GM21717 (cell line): Measurements from ENCODE around the gene BAIAP3.

Experiments
- ATAC-seq: cut with Tn5 transposase; IDR thresholded peaks from one replicate; pipeline ENCODE4 v1.9.1; 2021; ENCODE audit warnings: mild to moderate bottlenecking, moderate library complexity; ENCODE audit not compliant: unreplicated experiment

BAIAP3 gene

DNA sequence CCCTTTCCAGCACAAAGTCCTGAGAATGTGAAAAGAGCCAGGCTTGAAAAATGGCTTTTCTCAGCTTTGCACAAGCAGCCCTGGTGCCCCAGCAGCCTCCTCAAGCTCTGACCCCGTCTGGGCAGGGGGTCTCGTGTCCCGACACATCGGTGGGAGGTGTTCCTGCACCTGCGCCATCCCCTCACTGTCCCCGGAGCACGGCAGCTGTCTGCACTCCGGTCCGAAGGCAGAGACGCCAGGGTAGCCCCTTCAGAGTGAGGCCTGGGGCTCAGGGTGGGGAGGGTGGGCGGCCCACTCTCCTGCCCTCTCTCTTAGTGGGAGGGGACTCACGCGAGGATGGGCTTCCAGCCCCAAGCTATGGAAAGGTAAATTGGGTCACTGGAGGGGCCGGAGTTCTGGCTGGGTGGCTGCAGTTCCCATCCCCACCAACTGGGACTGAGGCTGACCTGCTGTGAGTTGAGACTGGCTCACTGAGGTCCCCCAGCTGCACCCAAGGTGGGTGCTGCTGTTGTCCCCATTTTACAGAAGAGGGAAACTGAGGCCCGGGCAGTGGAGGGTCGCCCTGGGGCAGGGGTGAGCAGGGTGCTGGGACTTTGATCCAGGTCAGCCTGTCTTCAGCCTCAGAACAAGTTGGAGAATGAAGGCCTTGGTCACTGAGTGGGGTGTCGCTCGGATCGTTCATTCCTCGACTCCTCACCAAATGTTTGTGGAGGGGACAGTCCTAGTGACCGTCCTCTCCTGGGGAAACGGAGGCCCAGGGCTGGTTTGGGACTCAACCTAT, 2.3 kb upstream of the BAIAP3 start:
- no peak for ATAC-seq

DNA sequence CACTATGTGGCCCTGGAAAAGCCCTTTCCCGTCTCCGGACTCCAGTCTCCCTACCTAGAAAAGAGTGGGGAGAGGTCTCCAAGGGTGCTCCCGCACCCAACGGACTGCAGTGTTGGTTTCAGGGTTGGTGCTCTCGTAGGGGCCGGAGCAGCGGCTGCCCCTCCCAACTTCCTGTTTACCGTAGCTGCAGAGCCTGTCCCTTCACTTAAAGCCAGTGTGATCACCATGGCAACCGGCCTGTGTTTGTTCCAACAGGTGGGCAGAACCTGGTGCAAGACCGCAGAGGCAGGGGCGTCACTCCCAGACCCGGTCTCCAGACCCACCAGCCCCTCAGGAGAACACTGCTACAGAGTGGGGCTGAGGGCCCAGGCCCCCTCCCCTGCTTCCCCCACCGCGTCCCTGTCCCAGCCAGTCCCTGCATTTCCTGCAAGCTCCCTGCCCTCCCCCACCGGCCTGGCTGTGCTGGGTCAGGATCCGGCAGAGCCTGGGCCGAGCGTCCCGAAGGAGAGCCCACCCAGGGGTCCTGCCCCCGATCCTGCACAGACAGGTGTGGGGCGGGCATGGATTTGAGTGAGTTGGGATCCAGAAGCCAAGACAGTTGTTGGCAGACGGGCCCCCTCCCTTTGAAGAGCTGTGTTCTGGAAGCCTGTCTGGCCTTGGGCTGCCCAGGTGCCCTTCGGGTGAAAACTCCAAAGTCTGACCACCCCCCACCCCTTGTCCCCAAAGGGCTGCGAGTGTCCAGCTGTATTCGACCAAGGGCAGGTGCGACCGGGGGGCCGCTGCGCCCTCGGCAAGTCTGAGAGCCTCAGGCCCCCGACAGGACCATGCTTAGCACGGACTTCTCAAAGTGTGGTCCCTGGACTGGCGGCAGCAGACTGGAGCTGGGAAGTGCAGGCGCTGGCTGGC, 1.5 kb upstream of the BAIAP3 start:
- ATAC-seq, result no peak

DNA sequence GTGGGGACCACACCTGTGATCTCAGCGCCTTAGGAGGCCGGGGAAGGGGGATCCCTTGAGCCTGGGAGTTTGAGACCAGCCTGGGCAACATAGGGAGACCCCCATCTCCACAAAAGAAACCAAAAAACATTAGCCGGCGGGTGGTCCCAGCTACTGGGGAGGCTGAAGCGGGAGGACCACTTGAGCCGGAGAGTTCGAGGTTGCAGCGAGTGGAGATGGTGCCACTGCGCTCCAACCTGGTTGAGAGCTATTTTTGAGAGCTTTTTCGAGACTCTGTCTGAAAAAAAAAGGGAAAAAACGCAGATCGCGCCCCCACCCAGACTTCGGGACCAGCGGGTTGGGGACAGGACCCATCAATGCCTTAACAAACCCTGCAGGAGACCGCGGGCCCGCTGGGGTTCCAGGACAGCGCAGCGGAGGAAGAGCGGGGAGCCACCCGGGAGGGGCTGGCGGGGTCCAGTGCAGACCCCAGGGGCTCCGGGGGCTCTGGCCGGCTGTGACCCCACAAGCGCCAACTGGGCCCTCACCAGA, 762 bp upstream of the BAIAP3 start:
- no peak for ATAC-seq

DNA sequence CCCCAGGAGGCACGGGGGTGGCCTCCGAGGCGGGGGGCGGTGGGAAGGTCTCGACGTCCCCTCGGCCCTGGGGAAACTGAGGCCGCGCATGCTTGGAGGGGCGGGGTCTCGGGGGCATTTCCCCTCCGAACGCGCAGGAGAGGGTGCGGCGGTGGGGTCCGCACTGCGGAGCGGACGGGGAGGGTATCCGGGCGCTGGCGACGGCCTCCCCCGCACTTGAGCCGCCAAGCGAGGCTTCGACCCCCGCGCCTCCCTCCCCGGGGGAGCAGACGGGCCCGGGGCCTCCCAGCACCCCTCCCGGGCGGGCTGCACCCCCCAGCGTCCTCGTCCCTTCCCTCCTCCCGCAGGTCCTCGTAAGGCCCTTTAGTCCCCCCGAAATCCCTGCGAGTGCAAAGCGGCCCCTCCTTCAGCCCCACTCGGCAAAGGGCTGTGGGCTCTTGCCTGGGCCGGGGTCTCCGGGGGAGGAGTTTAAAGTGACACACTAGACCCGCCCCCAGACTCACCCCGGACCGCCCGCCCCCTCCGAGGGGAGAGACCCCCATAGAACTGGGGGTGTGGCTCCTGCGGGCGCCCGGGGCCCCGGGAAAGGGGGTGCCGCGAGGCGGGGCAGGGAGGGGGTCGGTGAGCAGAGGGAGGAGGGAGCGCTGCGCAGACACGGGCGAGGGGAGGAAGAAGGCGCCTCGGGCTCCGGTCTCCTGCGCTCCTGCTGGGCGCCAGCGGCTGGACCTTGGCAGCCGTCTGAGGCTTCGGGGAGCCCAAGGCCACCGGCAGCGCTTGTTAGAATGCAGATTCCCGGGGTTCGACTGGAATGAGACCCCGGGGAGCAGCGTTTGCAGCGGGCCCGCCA, 632 bp downstream of the BAIAP3 start:
- ATAC-seq, result no peak

DNA sequence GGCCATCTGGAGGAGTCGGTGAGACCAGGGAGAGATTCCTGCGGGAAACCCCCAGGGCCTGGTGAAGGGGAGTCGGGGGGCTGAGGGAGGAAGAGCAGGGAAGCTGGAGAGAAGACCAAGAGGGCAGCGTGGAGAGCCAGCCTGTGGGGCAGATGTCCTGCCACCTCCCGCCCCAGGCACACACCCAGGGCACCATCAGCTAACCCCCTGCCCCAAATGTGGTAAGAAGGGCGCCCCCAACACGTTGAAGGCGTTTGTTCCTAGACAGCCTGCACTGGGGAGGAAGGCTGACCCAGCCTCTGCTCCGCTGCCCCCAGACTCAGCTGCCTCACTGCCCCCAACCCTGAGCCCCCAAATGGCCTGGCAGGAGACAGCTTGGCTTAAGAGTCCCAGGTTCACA, 1.3 kb downstream of the BAIAP3 start:
- no peak for ATAC-seq

DNA sequence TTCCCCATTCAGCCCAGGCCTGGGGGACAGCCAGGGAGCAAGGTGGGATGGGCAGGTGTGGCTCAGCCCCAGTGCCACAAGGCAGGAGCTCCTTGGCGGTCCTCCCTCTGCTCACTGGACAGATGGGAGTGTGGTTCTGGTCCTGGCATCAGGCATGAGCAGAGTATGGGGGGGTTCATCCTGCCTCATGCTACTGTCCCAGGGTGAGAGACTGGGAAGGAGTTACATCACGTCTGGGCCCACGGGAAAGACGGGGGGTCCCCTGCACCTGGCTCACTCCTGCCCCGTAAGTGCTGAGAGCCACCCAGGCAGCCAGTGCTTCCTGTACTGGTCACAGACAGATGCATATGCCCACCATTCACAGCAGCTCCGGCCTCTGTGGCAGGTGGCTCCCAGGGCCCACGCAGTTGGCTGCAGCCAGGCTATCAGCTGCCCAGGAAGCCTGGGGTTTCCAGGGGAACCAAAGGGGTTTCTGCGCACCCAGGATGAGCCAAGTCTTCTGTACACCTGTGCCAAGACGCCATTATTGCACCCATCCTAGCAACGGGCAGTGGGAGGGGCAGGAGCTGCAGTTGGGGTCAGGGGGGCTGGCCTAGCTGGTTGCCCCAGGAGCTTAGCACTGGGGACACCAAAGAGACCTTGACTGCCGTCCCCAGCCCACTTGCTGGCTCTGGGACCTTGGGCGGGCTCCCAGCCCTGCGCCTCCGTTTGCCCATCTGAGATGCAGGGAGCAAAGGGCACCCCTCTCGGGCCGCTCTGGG, 1.9 kb downstream of the BAIAP3 start:
- ATAC-seq, result no peak

DNA sequence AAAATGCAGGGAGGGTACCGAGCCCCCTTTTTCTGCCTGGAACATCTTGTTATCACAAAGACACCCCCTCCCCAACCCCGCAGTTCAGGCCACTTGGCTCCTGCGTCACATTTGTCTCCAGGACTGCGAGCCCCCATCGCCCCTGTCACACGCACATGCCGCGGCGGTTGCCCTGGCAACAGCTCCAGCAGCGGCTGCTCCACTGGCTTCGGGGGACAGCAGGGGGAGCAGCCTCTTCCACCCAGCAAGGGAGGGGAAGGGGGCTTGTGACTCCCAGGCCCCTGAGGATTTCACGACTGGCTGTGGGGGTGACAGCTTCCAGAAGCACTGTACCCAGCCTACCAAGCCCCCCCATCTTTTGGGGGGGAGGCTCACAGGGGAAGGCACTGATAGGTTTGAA, 2.6 kb downstream of the BAIAP3 start:
- no peak for ATAC-seq

DNA sequence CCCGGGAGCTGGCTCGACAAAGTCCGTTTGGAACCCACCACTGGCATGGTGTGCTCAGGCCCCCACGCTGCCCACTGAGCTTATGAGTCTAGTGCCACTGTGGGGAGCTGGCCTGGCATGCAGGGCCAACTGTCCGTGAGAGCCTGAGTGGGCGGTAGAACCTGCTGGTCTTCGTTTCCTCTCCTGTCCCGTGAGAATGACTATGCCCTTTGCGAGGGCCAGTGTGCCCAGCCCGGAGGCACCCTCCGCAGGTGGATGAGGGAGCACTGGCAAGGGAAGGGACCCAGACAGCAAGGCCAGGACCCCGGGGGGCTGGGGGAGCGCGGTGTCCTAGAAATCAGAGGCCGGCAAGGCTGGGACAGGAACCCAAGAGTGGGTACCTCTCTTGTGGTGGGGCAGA, 3.2 kb downstream of the BAIAP3 start:
- ATAC-seq, result no peak

DNA sequence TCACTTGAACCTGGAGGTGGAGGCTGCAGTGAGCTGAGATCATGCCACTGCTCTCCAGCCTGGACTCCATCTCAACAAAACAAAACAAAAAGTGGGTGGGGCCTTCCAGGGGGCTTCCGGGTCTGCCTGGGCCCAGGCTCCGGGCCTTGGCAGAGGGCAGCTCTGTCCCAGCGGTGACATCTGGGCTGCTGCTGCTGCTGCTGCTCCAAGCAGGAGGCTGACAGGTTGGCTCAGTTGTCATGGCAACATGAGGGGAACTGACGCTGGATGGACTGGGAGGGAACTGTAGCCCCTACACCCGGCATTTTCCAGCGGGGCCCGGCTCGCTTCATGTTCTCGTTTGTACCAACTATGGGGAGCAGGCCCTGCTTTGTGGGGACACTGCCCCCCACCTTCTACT, 4.0 kb downstream of the BAIAP3 start:
- no peak for ATAC-seq

DNA sequence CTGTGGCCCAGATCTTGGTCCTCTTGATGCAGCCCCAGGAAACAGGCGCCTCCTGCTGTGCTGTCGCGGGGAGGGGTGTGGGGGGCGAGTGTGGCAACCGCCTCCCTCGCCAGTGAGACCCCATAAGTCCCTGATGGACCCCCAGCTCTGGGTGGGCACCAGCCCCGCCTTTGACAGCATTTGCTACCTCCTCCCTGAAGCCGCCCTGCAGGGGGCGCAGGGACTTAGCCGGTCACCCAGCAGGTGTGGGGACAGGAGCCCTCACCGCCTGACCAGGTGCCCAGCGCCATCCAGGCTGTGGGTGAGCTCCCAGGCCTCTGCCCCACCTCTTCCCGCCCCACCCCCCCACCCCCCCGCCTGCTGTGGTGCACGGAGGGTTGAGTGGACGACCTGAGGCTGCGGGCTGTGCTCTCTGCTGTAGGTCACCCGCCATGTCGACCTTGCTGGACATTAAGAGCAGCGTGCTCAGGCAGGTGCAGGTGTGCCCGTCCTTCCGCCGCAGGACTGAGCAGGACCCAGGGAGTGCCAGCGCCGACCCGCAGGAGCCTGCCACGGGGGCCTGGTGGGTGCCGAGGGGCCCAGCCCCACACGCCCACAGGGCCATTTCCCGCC, 4.8 kb downstream of the BAIAP3 start:
- ATAC-seq, result no peak

DNA sequence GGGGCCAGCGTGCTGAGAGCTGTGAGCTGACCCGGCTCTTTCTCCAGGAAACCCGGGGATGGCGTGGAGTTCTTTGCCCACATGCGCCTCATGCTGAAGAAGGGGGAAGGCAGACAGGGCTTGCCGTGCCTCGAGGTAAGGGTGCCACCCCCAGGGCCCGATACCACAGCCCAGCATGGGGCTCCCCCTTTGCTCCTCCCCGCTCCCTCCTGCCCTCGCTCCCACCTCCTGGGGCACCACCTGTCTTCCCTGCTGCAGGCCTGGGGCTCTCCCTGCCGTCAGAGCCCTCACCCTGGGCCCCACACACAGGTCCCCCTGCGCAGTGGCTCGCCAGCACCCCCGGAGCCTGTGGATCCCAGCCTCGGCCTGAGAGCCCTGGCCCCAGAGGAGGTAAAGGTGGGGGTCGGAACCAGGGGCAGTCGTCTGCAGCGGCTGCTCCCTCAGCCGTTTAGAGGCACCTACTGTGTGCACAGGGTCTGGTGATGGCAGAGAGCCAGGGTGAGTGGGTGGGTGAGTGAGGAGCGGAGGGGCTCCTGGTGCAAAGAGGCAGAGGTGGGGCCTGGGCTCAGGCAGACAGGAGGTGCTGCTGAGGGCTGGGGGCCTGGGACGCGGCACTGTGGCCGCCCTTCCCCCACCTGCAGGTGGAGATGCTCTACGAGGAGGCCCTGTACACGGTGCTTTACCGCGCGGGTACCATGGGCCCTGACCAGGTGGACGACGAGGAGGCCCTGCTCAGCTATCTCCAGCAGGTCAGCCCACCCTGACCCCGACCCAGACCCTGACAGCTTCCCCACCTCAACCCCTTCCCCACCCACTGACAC, 5.6 kb downstream of the BAIAP3 start:
- no peak for ATAC-seq

DNA sequence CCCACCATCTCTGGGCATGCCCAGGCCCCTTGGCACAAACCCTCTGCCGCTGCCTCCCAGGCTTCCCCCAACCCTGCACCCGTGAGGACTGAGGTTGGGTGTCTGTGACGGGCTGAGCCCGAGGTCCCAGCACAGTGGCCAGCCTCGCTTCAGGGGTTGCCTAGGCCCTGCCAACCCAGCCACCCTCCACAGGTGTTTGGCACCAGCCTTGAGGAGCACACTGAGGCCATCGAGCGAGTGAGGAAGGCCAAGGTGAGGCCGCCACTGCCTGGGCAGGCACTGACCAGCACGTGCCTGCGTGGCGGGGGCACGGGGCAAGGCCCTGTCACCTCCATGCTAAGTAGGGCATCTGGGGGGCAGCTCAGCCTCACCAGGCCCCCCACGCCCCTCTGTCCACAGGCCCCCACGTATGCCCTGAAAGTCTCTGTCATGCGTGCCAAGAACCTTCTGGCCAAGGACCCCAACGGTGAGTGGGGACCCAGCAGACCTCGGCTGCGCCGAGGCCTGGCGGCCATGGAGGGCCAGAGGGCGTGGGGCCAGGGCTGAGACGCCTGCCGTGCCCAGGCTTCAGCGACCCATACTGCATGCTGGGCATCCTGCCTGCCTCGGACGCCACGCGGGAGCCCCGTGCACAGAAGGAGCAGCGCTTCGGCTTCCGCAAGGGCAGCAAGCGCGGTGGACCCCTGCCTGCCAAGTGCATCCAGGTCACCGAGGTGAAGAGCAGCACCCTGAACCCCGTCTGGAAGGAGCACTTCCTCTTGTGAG, 7.5 kb downstream of the BAIAP3 start:
- no peak for ATAC-seq

DNA sequence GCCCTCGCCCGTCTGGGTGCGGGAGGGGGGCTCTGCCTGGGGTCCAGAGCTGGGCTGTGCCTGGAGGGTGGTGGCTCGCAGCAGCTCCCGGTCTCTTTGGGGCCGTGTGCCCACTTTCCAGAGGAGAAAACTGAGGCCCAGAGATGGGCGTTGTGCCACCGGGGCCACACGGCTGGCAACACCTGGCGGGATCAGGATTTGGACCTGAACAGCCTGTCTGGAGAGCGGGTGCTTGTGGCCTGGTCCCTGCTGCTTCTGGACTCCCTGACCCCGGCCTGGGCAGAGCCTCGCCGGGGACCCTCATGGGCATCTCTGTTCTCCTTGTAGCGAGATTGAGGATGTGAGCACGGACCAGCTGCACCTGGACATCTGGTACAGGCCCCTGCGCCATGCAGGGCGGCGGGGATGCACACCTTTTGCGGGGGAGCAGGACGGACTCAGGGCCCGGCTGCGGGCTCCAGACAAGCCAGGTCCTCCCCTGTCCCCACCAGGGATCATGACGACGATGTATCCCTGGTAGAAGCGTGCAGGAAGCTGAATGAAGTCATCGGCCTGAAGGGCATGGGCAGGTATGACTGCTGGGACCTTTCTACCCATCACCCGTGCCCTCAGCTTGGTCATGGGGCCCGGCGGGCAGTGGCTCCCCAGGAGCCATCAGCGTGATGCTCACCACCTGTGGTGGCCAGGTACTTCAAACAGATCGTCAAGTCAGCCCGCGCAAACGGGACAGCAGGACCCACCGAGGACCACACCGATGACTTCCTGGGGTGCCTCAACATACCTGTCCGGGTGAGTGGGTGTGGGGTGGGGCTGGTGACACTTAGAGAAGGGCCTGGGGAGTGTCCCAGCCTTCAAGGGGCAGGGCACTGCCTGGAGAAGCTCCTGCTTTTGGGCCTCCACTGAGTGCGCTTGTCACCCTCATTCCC, 8.3 kb downstream of the BAIAP3 start:
- no peak for ATAC-seq

DNA sequence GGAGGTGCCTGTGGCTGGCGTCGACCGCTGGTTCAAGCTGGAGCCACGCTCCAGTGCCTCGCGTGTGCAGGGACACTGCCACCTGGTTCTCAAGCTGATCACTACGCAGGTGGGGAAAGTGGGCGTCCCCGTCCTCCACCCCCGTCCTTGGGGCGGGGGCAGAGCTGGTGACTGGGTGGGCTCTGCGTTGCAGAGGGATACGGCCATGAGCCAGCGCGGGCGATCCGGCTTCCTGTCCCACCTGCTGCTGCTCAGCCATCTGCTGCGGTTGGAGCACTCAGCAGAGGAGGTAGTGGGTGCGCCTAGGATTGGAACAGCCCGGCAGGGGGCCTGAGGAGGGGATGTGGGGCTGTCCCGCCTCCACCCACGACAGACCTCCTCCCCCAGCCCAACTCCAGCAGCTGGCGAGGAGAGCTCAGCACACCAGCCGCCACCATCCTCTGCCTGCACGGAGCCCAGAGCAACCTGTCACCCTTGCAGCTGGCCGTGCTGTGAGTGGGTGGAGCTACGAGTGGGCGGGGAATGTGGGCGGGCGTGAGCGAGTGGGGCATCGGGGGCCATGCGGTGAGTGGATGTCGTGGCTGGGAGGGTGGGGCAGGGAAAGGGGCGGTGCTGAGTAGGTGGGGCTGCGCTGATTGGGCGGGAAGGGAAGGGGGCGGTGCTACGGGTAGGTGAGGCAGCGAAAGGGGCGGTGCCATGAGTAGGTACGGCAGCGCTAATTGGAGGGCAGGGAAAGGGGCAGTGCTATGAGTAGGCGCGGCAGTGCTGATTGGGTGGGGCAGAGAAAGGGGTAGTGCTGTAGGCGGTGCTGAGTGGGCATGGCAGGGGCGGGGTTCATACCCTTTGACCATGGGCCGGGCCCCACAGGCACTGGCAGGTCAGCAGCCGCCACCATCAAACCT, 9.3 kb downstream of the BAIAP3 start:
- ATAC-seq, result peak; percentile 69

DNA sequence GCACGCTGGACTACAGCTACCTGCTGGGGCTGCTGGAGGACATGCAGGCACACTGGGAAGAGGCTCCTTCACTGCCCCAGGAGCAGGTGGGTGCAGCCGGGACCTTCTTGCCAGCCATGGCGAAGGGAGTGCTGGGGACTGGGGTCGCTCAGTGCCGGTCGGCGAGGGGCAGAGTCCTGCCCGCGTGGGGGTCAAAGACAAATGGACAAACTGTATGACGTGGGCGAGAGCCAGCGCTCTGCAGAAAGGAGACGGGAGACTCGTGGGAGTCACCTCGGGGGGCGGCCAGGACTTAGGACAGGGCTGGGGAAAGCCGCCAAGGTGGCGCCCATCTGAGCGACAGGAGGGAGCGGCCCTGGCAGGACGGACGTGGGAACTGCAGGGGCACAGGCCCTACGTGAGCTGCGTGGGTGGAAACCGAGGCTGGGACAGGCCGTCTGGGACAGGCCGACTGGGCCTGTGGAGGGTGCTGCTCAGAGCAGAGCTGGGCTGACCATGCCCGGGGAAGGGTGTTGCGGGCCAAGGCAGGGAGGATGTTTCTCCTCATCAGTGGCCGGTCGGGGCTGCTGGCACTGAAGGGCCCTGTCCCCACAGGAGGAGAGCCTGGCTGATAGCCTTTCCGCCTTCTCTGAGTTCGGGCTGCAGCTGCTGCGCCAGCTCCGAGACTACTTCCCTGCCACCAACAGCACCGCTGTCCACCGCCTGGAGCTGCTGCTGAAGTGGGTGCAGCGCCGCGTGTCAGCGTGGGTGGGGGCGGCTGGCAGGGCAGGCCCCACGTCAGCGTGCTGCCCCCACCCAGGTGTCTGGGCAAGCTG, 10.2 kb downstream of the BAIAP3 start:
- no peak for ATAC-seq
